Measurements from ENCODE around the gene POLR3GL. TPM values are rescaled to one million over a fixed set of nuclear protein-coding genes. Genes with fewer than 3 reads are reported as not detected.
A peak's percentile ranks its signal among the peaks of the same experiment; 100 is the strongest.

The POLR3GL gene
- total and polyA plus RNA-seq, 2 experiments from 2014 or later, result 3.1 to 9.5 TPM

DNA sequence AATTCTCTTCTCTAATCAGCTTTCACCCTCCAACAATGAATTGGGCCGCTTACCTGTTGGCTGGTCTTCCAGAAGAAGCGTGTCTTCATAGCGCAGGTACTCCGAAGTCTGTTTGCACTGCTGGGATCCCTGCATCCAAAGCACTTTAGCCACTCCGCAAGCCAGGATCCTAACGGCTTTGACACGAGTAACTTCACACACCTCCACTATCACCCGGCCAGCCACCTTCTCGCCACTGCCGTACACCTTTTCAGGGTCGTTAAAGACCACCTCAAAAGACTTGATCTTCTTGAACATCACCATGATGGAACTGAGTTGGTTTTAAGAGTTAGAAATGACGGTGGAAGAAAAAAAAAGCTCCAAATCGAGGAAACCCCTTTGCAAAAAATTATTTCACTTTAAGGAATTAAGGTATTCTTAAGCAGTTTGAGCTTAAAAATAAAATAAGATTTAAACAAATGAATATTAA, 31.5 kb downstream of the POLR3GL start:
- Histone ChIP-seq H3K27me3 (ENCODE audit: insufficient read depth) (no peaks in the 10 kb centered on the region), H3K79me2 (replicated peaks; ENCODE audit: insufficient read depth) (peaks cover 18% of the 10 kb centered on the region), H3F3A (replicated peaks; ENCODE audit: low read depth) (peaks cover 5% of the 10 kb centered on the region), H3K4me1 (ENCODE audit: insufficient read depth) (peaks cover 39% of the 10 kb centered on the region), H3K4me3 (peak overlapping the region; percentile 75), H4K20me1 (replicated peaks; ENCODE audit: insufficient read depth) (no peaks in the 10 kb centered on the region), H3K9me2 (ENCODE audit: insufficient read depth) (no peaks in the 10 kb centered on the region), H2AFZ (no peak overlapping the region), H3K4me2 (peak overlapping the region; percentile 87), H3K36me3 (ENCODE audit: insufficient read depth) (no peaks in the 10 kb centered on the region; the same call in 1 of the 2 replicates), H3K27ac (ENCODE audit: low read depth) (peak overlapping the region; percentile 60; the same call in 1 of the 2 replicates)
- Mint-ChIP-seq H3K27ac (peak overlapping the region; percentile 89), H3K36me3 (ENCODE audit: low read depth) (peaks cover 48% of the 10 kb centered on the region), H3K4me1 (peaks cover 51% of the 10 kb centered on the region), H3K4me3 (peak overlapping the region; percentile 99), H3K9me3 (no peaks in the 10 kb centered on the region), H3K27me3 (ENCODE audit: insufficient read depth, low read depth, poor library complexity) (peaks cover 9% of the 10 kb centered on the region)
- no peak for TF ChIP-seq NANOG (IDR thresholded peaks at IDR 0.05; ENCODE audit: borderline replicate concordance)
- DNase-seq (ENCODE audit: low spot score), result peak; percentile 35
- ATAC-seq, result peak; percentile 20; the same call in 2 of the 3 replicates

DNA sequence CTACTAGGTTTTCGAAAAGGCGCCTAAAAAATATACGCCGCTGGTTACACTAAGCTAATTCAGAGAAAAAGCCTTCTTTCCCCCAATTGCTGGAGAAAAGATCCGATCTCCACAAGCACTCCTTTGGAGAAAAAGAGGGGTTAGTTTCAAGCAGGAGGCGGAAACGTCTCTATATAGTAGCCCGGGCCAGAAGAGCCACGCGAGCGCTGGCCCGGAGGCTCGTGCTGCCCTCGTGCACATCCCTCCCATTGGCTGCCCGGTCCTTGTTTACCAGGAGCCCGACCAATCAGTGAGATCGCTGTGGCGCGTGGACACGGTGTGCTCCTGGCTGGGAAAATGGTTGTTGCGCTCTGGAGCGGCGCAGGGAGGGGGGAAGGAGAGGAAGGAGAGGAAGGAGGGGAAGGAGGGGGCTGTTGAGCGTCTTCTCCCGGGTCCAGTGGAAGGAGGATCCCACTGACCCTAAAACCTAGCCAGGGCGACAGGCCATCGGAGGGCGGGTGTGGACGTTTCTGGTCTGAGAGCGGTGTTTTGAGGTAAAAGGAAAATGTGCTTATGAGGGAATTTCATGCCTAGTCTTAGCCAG, 32.0 kb downstream of the POLR3GL start, which contains the start of gene TXNIP:
Gene TXNIP (minus strand): TSS at position 147 of the 583 bp plus-strand sequence. CDS start 313 bp downstream, outside the sequence.
- no peaks in the 10 kb centered on the region for H3K9me2 ChIP-seq (ENCODE audit: insufficient read depth)
- peak; percentile 96 for ATAC-seq
- Mint-ChIP-seq H3K27me3 (ENCODE audit: insufficient read depth, low read depth, poor library complexity) (peaks cover 9% of the 10 kb centered on the region), H3K36me3 (ENCODE audit: low read depth) (peaks cover 48% of the 10 kb centered on the region), H3K27ac (peak within 1 kb of the TSS; percentile 89), H3K4me1 (peaks cover 51% of the 10 kb centered on the region), H3K4me3 (peak within 1 kb of the TSS; percentile 99), H3K9me3 (no peaks in the 10 kb centered on the region)
- H3K4me2 ChIP-seq, result peak within 1 kb of the TSS; percentile 93
- H3K4me3 ChIP-seq, result peak within 1 kb of the TSS; percentile 75
- peak; percentile 99 for DNase-seq (ENCODE audit: low spot score)
- H3K27ac ChIP-seq (ENCODE audit: low read depth), result peak within 1 kb of the TSS; percentile 60; the same call in 1 of the 2 replicates
- H3K27me3 ChIP-seq (ENCODE audit: insufficient read depth), result no peaks in the 10 kb centered on the region
- no peaks in the 10 kb centered on the region for H4K20me1 ChIP-seq (replicated peaks; ENCODE audit: insufficient read depth)
- no peaks in the 10 kb centered on the region; the same call in 1 of the 2 replicates for H3K36me3 ChIP-seq (ENCODE audit: insufficient read depth)
- peaks cover 18% of the 10 kb centered on the region for H3K79me2 ChIP-seq (replicated peaks; ENCODE audit: insufficient read depth)
- peak within 1 kb of the TSS; percentile 91 for H2AFZ ChIP-seq
- H3F3A ChIP-seq (replicated peaks; ENCODE audit: low read depth), result peaks cover 5% of the 10 kb centered on the region
- peaks cover 39% of the 10 kb centered on the region for H3K4me1 ChIP-seq (ENCODE audit: insufficient read depth)
- no peak for TF ChIP-seq ZNF331 (CRISPR knock-in tag; IDR thresholded peaks at IDR 0.05; ENCODE audit: low read depth)
- TF ChIP-seq ETS1 (IDR thresholded peaks at IDR 0.05), result peak; percentile 56; the same call in 1 of the 2 replicates
- TF ChIP-seq POLR2AphosphoS5 (IDR thresholded peaks at IDR 0.05; ENCODE audit: low read depth), result peak; percentile 96
- no peak for TF ChIP-seq ZNF114 (CRISPR knock-in tag; IDR thresholded peaks at IDR 0.05)
- no peak for TF ChIP-seq STAT1 (IDR thresholded peaks at IDR 0.05; ENCODE audit: unreplicated experiment)
- peak; percentile 55; the same call in 1 of the 2 replicates for TF ChIP-seq CREB1 (CRISPR knock-in tag; IDR thresholded peaks at IDR 0.05; ENCODE audit: low read depth)
- TF ChIP-seq EZH2 (IDR thresholded peaks at IDR 0.05; ENCODE audit: low read depth, unreplicated experiment), result no peak
- TF ChIP-seq EZH2phosphoT487 (IDR thresholded peaks at IDR 0.05; ENCODE audit: unreplicated experiment), result no peak
- no peak for TF ChIP-seq ZNF462 (CRISPR knock-in tag; IDR thresholded peaks at IDR 0.05)
- TF ChIP-seq JUNB (IDR thresholded peaks at IDR 0.05; ENCODE audit: unreplicated experiment), result no peak
